Large intestine (tissue), 3 donors: ENCODE results near the gene PTPRG. TPM values are rescaled to one million over a fixed set of nuclear protein-coding genes. Genes with fewer than 3 reads are reported as not detected.
A peak's percentile ranks its signal among the peaks of the same experiment; 100 is the strongest.

ENCODE experiments used
- DNase-seq, 2 donors: peaks; one replicate each; pipeline versions ENCODE4 v3.0.0 to v3.0.0-alpha.2; 2013
- H3K27ac ChIP-seq: one replicate; pipeline ENCODE4 v1.5.1; 2013; ENCODE audit warnings: low read length
- H3K27me3 ChIP-seq: 2 replicates; pipeline ENCODE4 v1.6.1; 2013; ENCODE audit warnings: low read length; ENCODE audit not compliant: control insufficient read depth, insufficient read depth
- H3K36me3 ChIP-seq: 2 replicates; pipeline ENCODE4 v1.6.1; 2013; ENCODE audit warnings: low read length; ENCODE audit not compliant: control insufficient read depth, insufficient read depth
- H3K4me1 ChIP-seq: one replicate; pipeline ENCODE4 v1.6.1; 2013; ENCODE audit warnings: low read length; ENCODE audit not compliant: control insufficient read depth, insufficient read depth
- H3K4me3 ChIP-seq: one replicate; pipeline ENCODE4 v1.5.1; 2013; ENCODE audit warnings: low read length
- H3K9me3 ChIP-seq: one replicate; pipeline ENCODE4 v1.6.1; 2013; ENCODE audit warnings: mild to moderate bottlenecking, low read depth, low read length, moderate library complexity; ENCODE audit not compliant: control insufficient read depth
- WGBS: methylation state at CpG from one replicate; pipeline ENCODE4 v1.1.5; 2013; ENCODE audit warnings: low lambda C conversion rate; ENCODE audit not compliant: insufficient coverage; 5-methylcytosine and 5-hydroxymethylcytosine counted together
- polyA plus RNA-seq: library from polyadenylated mRNA; unstranded; fragments of 120-200 nt; gene quantifications from one replicate; pipeline ENCODE4 v1.2.1, GENCODE V29; 2013

The PTPRG gene
- polyA plus RNA-seq, 1 donor = 18.3 TPM

- Histone ChIP-seq H3K9me3 (no peaks in the 10 kb centered on the region), H3K4me3 (no peak overlapping the region), H3K27ac (no peak overlapping the region), H3K4me1 (no peaks in the 10 kb centered on the region), H3K36me3 (no peaks in the 10 kb centered on the region), H3K27me3 (no peaks in the 10 kb centered on the region)
- no peak for DNase-seq
Observed at GRCh38 chr3:62128681-62129080, 567.3 kb downstream of the PTPRG start.

GRCh38 chr3:62131050-62131449 is 569.7 kb downstream of the PTPRG start:
- H3K4me1 ChIP-seq = no peaks in the 10 kb centered on the region
- no CpG with 5 or more reads among the region's 2 CpGs for WGBS
- no peak for DNase-seq
- H3K36me3 ChIP-seq = no peaks in the 10 kb centered on the region
- no peaks in the 10 kb centered on the region for H3K27me3 ChIP-seq
- H3K9me3 ChIP-seq = no peaks in the 10 kb centered on the region
- no peak overlapping the region for H3K4me3 ChIP-seq
- no peak overlapping the region for H3K27ac ChIP-seq

- no peak for DNase-seq
- WGBS = 80% methylated on average over 1 of the region's 3 CpGs
Observed at GRCh38 chr3:62131620-62132019, 570.2 kb downstream of the PTPRG start.

GRCh38 chr3:62132027-62132602 is 570.7 kb downstream of the PTPRG start:
- Histone ChIP-seq H3K4me3 (no peak overlapping the region), H3K9me3 (no peaks in the 10 kb centered on the region), H3K27me3 (no peaks in the 10 kb centered on the region), H3K36me3 (no peaks in the 10 kb centered on the region), H3K27ac (no peak overlapping the region), H3K4me1 (no peaks in the 10 kb centered on the region)
- WGBS = 92% methylated on average over 2 of the region's 3 CpGs
- DNase-seq = no peak

More at GRCh38 chr3:62131620-62132019, 570.2 kb downstream of the PTPRG start:
- H3K27ac ChIP-seq = no peak overlapping the region
- no peaks in the 10 kb centered on the region for H3K36me3 ChIP-seq
- no peak overlapping the region for H3K4me3 ChIP-seq
- H3K4me1 ChIP-seq = no peaks in the 10 kb centered on the region
- no peaks in the 10 kb centered on the region for H3K9me3 ChIP-seq
- H3K27me3 ChIP-seq = no peaks in the 10 kb centered on the region

GRCh38 chr3:62133015-62133414 is 571.6 kb downstream of the PTPRG start:
- Histone ChIP-seq H3K27ac (no peak overlapping the region), H3K4me1 (no peaks in the 10 kb centered on the region), H3K36me3 (no peaks in the 10 kb centered on the region), H3K27me3 (no peaks in the 10 kb centered on the region), H3K9me3 (no peaks in the 10 kb centered on the region), H3K4me3 (no peak overlapping the region)
- DNase-seq = no peak
- WGBS = 90% methylated on average over 3 of the region's 5 CpGs

GRCh38 chr3:62134061-62134496 is 572.7 kb downstream of the PTPRG start:
- no CpG with 5 or more reads among the region's 6 CpGs for WGBS

GRCh38 chr3:62135741-62136140 is 574.4 kb downstream of the PTPRG start:
- no peak for DNase-seq
- H3K27me3 ChIP-seq = no peaks in the 10 kb centered on the region
- no CpG with 5 or more reads among the region's 7 CpGs for WGBS
- no peak overlapping the region for H3K4me3 ChIP-seq
- H3K9me3 ChIP-seq = no peaks in the 10 kb centered on the region
- H3K27ac ChIP-seq = no peak overlapping the region
- no peaks in the 10 kb centered on the region for H3K4me1 ChIP-seq
- no peaks in the 10 kb centered on the region for H3K36me3 ChIP-seq

More at GRCh38 chr3:62134061-62134496, 572.7 kb downstream of the PTPRG start:
- Histone ChIP-seq H3K4me3 (no peak overlapping the region), H3K36me3 (no peaks in the 10 kb centered on the region), H3K27me3 (no peaks in the 10 kb centered on the region), H3K4me1 (no peaks in the 10 kb centered on the region), H3K9me3 (no peaks in the 10 kb centered on the region), H3K27ac (no peak overlapping the region)
- no peak for DNase-seq

- Histone ChIP-seq H3K27me3 (no peaks in the 10 kb centered on the region), H3K4me1 (no peaks in the 10 kb centered on the region), H3K27ac (no peak overlapping the region), H3K36me3 (no peaks in the 10 kb centered on the region), H3K4me3 (no peak overlapping the region), H3K9me3 (no peaks in the 10 kb centered on the region)
- DNase-seq = no peak
- no CpG with 5 or more reads among the region's 6 CpGs for WGBS
Observed at GRCh38 chr3:62139957-62140356, 578.6 kb downstream of the PTPRG start.

GRCh38 chr3:62142331-62143085 is 581.1 kb downstream of the PTPRG start:
- Histone ChIP-seq H3K4me1 (no peaks in the 10 kb centered on the region), H3K9me3 (no peaks in the 10 kb centered on the region), H3K4me3 (no peak overlapping the region), H3K27me3 (no peaks in the 10 kb centered on the region), H3K36me3 (no peaks in the 10 kb centered on the region), H3K27ac (no peak overlapping the region)
- DNase-seq = peak in 1 of 2 donors; percentile 18
- WGBS = no CpG with 5 or more reads among the region's 9 CpGs

- Histone ChIP-seq H3K27me3 (no peaks in the 10 kb centered on the region), H3K4me3 (no peak overlapping the region), H3K9me3 (no peaks in the 10 kb centered on the region), H3K36me3 (no peaks in the 10 kb centered on the region), H3K4me1 (no peaks in the 10 kb centered on the region), H3K27ac (no peak overlapping the region)
- WGBS = no CpG with 5 or more reads among the region's 6 CpGs
- peak in 1 of 2 donors; percentile 18 for DNase-seq
Observed at GRCh38 chr3:62143843-62144450, 582.6 kb downstream of the PTPRG start.
